ENCODE results near the gene ENGASE.

DNA sequence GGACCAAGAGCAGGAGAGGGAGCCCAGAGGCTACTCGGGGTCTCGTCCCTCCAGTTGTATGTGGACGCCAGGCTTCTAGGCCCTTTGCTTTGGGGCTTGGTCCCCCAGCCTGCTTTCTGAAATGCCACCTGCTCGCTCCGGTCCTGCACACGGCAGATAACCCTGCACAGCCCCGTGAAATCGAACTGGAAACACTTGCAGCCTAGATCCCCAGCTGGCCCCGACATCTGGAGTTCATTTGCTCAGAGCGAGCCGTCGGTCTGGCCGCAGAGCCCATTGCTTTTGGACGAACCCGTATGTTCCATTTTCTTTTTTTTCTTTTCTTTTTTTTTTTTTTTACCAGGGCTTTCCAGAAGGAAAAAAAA, 27.7 kb upstream of the ENGASE start:
- TF ChIP-seq, protein P1, sequence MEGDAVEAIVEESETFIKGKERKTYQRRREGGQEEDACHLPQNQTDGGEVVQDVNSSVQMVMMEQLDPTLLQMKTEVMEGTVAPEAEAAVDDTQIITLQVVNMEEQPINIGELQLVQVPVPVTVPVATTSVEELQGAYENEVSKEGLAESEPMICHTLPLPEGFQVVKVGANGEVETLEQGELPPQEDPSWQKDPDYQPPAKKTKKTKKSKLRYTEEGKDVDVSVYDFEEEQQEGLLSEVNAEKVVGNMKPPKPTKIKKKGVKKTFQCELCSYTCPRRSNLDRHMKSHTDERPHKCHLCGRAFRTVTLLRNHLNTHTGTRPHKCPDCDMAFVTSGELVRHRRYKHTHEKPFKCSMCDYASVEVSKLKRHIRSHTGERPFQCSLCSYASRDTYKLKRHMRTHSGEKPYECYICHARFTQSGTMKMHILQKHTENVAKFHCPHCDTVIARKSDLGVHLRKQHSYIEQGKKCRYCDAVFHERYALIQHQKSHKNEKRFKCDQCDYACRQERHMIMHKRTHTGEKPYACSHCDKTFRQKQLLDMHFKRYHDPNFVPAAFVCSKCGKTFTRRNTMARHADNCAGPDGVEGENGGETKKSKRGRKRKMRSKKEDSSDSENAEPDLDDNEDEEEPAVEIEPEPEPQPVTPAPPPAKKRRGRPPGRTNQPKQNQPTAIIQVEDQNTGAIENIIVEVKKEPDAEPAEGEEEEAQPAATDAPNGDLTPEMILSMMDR (IDR thresholded peaks at IDR 0.05) = no peak
- no peak for TF ChIP-seq EP300 (IDR thresholded peaks at IDR 0.05)
- no peak for TF ChIP-seq POLR2AphosphoS5 (IDR thresholded peaks at IDR 0.05)
- no peak for TF ChIP-seq POLR2A (IDR thresholded peaks at IDR 0.05)

All from stomach (tissue), 4 donors.